HepG2 (cell line): ENCODE results near the gene TLE1. TPM values are rescaled to one million over a fixed set of nuclear protein-coding genes. Genes with fewer than 3 reads are reported as not detected.

ENCODE experiments used
- ATF3 ChIP-seq: sonication (generic); formaldehyde crosslinking; IDR thresholded peaks from 2 replicates; pipeline ENCODE4 v1.4.0; 2020; ENCODE audit warnings: missing genetic modification reagents
- ATRX ChIP-seq: sonication (generic); formaldehyde crosslinking; IDR thresholded peaks from 2 replicates; pipeline ENCODE4 v1.4.0; 2020; ENCODE audit warnings: missing genetic modification reagents, borderline replicate concordance
- CEBPZ ChIP-seq: IDR thresholded peaks from 2 replicates; pipeline ENCODE4 v1.6.1; 2012; ENCODE audit warnings: low read length, improper control_type of control experiment
- CENPX ChIP-seq: sonication (generic); formaldehyde crosslinking; IDR thresholded peaks from 2 replicates; pipeline ENCODE4 v1.9.0; 2021; ENCODE audit warnings: mild to moderate bottlenecking, missing genetic modification reagents, moderate library complexity
- ETV6 ChIP-seq: sonication (generic); formaldehyde crosslinking; conservative IDR thresholded peaks from 2 replicates; pipeline ENCODE4 v1.4.0; 2020; ENCODE audit warnings: missing genetic modification reagents
- GLMP ChIP-seq: sonication (generic); formaldehyde crosslinking; IDR thresholded peaks from 2 replicates; pipeline ENCODE4 v1.9.0; 2021; ENCODE audit warnings: missing genetic modification reagents, mild to moderate bottlenecking, borderline replicate concordance
- KLF16 ChIP-seq, 2 experiments: sonication (generic) in 1 of 2; formaldehyde crosslinking in 1 of 2; IDR thresholded peaks; 2 replicates each; pipeline versions ENCODE4 v1.6.1 to v1.8.0; 2016 to 2023; ENCODE audit warnings: missing genetic modification reagents in 2 of 2, missing compliant biosample characterization in 1 of 2
- MAFG ChIP-seq: sonication (generic); formaldehyde crosslinking; IDR thresholded peaks from 2 replicates; pipeline ENCODE4 v1.5.1; 2020; ENCODE audit warnings: mild to moderate bottlenecking, missing genetic modification reagents
- NCOA1 ChIP-seq: sonication (generic); formaldehyde crosslinking; IDR thresholded peaks from 2 replicates; pipeline ENCODE4 v1.9.0; 2021; ENCODE audit warnings: missing genetic modification reagents
- NFE2L1 ChIP-seq: sonication (generic); formaldehyde crosslinking; IDR thresholded peaks from 2 replicates; pipeline ENCODE4 v1.4.0; 2020; ENCODE audit warnings: missing genetic modification reagents, mild to moderate bottlenecking, borderline replicate concordance
- NFIC ChIP-seq: IDR thresholded peaks from 2 replicates; pipeline ENCODE4 v1.6.1; 2012; ENCODE audit warnings: mild to moderate bottlenecking, low read length, inconsistent platforms
- PHB2 ChIP-seq: fragments of 450-650 bp; IDR thresholded peaks from 2 replicates; pipeline ENCODE4 v1.6.1; 2018; ENCODE audit not compliant: partially characterized antibody
- SIX4 ChIP-seq: sonication (generic); formaldehyde crosslinking; IDR thresholded peaks from 2 replicates; pipeline ENCODE4 v1.4.0; 2020; ENCODE audit warnings: missing genetic modification reagents
- THAP7 ChIP-seq: sonication (generic); formaldehyde crosslinking; IDR thresholded peaks from 2 replicates; pipeline ENCODE4 v1.8.1; 2023; ENCODE audit warnings: mild to moderate bottlenecking, missing genetic modification reagents
- ZBTB25 ChIP-seq: IDR thresholded peaks from 2 replicates; pipeline ENCODE4 v1.6.1; 2018; ENCODE audit warnings: missing genetic modification reagents
- ZFP91 ChIP-seq: sonication (generic); formaldehyde crosslinking; IDR thresholded peaks from 2 replicates; pipeline ENCODE4 v1.9.0; 2022; ENCODE audit warnings: missing genetic modification reagents, mild to moderate bottlenecking, borderline replicate concordance
- ZNF234 ChIP-seq: sonication (generic); formaldehyde crosslinking; conservative IDR thresholded peaks from 2 replicates; pipeline ENCODE4 v1.5.1; 2020; ENCODE audit warnings: mild to moderate bottlenecking, missing genetic modification reagents
- ZNF317 ChIP-seq: sonication (generic); formaldehyde crosslinking; IDR thresholded peaks from 2 replicates; pipeline ENCODE4 v1.5.0; 2020; ENCODE audit warnings: mild to moderate bottlenecking, missing genetic modification reagents
- ZNF362 ChIP-seq: sonication (generic); formaldehyde crosslinking; IDR thresholded peaks from 2 replicates; pipeline ENCODE4 v1.4.0; 2020; ENCODE audit warnings: missing genetic modification reagents, mild to moderate bottlenecking, borderline replicate concordance
- ZNF441 ChIP-seq: sonication (generic); formaldehyde crosslinking; IDR thresholded peaks from 2 replicates; pipeline ENCODE4 v1.7.0; 2021; ENCODE audit warnings: missing genetic modification reagents, borderline replicate concordance
- polyA plus RNA-seq, 8 experiments: library from polyadenylated mRNA; depleted of rRNA in 3 of 8; stranded (reverse) in 7 of 8; unstranded in 1 of 8; fragments of >200 nt; fragmentation: Illumina TruSeq in 4 of 8; extraction: Trizol in 4 of 8; gene quantifications; 2 replicates each; pipeline versions ENCODE4 v1.2.1 to v1.2.3, GENCODE V29; 2011 to 2016; ENCODE audit warnings: low read depth in 4 of 8, missing spikeins in 1 of 8, mixed read lengths in 1 of 8; ENCODE audit not compliant: insufficient read depth in 1 of 8
- total RNA-seq, 5 experiments: library from RNA; depleted of rRNA; stranded (reverse); fragments of >200 nt; fragmentation: Illumina TruSeq; extraction: Trizol; gene quantifications; 2 replicates each; pipeline ENCODE4 v1.2.3, GENCODE V29; 2016; ENCODE audit warnings: low read depth in 1 of 5

Gene TLE1
- total and polyA plus RNA-seq, 2 of the 13 experiments (the other 11 are each of a cell fraction or from before 2014, with no cell fraction given), result 35.9 to 109 TPM

- TF ChIP-seq GLMP (CRISPR knock-in tag), result no peak
- TF ChIP-seq ZFP91 (CRISPR knock-in tag), result no peak
- TF ChIP-seq ZNF362, result peak; percentile 66; the same call in 1 of the 2 replicates
- peak; percentile 90 for TF ChIP-seq NFIC
- peak; percentile 95 for TF ChIP-seq ATF3
- no peak for TF ChIP-seq NFE2L1 (CRISPR knock-in tag)
- TF ChIP-seq NCOA1, result no peak
- TF ChIP-seq SIX4 (CRISPR knock-in tag), result peak; percentile 81; the same call in 1 of the 2 replicates
- no peak for TF ChIP-seq THAP7
- peak in 1 of 2 experiments; percentile 88; a peak in 2 of 4 replicates for TF ChIP-seq KLF16 (CRISPR knock-in tag; IDR thresholded peaks at IDR 0.05)
- no peak for TF ChIP-seq ATRX (CRISPR knock-in tag)
- no peak for TF ChIP-seq ZNF234
- peak; percentile 86 for TF ChIP-seq ZBTB25 (CRISPR knock-in tag)
- peak; percentile 74 for TF ChIP-seq ZNF441 (CRISPR knock-in tag)
- TF ChIP-seq MAFG (CRISPR knock-in tag), result 0 out of 2 replicates have a peak, but pooled peaks have one; percentile 71
- TF ChIP-seq ETV6 (CRISPR knock-in tag), result no peak
- TF ChIP-seq CENPX (CRISPR knock-in tag), result no peak
- no peak for TF ChIP-seq ZNF317 (CRISPR knock-in tag)
- TF ChIP-seq CEBPZ, result no peak
- no peak for TF ChIP-seq PHB2
Observed at GRCh38 chr9:81535542-81536241, 153.7 kb downstream of the TLE1 start (continued).
